H7 (cell line): ENCODE results near the gene DPP7. TPM values are rescaled to one million over a fixed set of nuclear protein-coding genes. Genes with fewer than 3 reads are reported as not detected.
"Not testable (repeated sequence)": the region's sequence is repeated elsewhere in the genome, so short reads cannot be mapped to it uniquely, and the experiment has no call there.

ENCODE experiments used
- DNase-seq: peaks from one replicate; pipeline ENCODE4 v3.0.0; 2012
- H3K27me3 ChIP-seq: 2 replicates; pipeline ENCODE4 v1.6.0; 2011; ENCODE audit warnings: mild to moderate bottlenecking, low read length; ENCODE audit not compliant: control insufficient read depth, insufficient read depth
- H3K36me3 ChIP-seq: replicated peaks from 2 replicates; pipeline ENCODE4 v1.5.1; 2011; ENCODE audit warnings: low read length; ENCODE audit not compliant: control insufficient read depth, insufficient read depth
- H3K4me3 ChIP-seq: 2 replicates; pipeline ENCODE4 v1.5.1; 2011; ENCODE audit warnings: low read depth, mild to moderate bottlenecking, control low read depth, low read length, moderate library complexity; ENCODE audit not compliant: insufficient read depth
- total RNA-seq: library from RNA; depleted of rRNA; stranded (reverse); fragments of >200 nt; shearing (Covaris generic); gene quantifications from 2 replicates; pipeline ENCODE4 v1.2.3, GENCODE V29; 2014

Gene DPP7
- total RNA-seq, 1 experiment from 2014 or later: 15.8 TPM

GRCh38 chr9:137070201-137070905, 44.2 kb downstream of the DPP7 start, which contains the start of gene SAPCD2:
SAPCD2 (minus strand) TSS chr9:137070557; CDS start chr9:137070460, 97 bp downstream.
- peak; percentile 98 for DNase-seq
- H3K36me3 ChIP-seq: peaks cover 5% of the 10 kb centered on the region
- H3K27me3 ChIP-seq: no peaks in the 10 kb centered on the region
- peak within 1 kb of the TSS; percentile 70 for H3K4me3 ChIP-seq

GRCh38 chr9:137069508-137070091, 44.9 kb downstream of the DPP7 start:
- no peaks in the 10 kb centered on the region for H3K27me3 ChIP-seq
- DNase-seq: peak; percentile 81
- peaks cover 8% of the 10 kb centered on the region for H3K36me3 ChIP-seq
- H3K4me3 ChIP-seq: peak overlapping the region; percentile 70

- Histone ChIP-seq H3K4me3 (peak overlapping the region; percentile 70), H3K27me3 (no peaks in the 10 kb centered on the region), H3K36me3 (peaks cover 8% of the 10 kb centered on the region)
- DNase-seq: no peak
These were observed 45.7 kb downstream of the DPP7 start for GRCh38 chr9:137068539-137069507.

- DNase-seq: peak; percentile 93
- no peaks in the 10 kb centered on the region for H3K27me3 ChIP-seq
- H3K4me3 ChIP-seq: no peak overlapping the region
- H3K36me3 ChIP-seq: peaks cover 8% of the 10 kb centered on the region
These were observed 46.5 kb downstream of the DPP7 start for GRCh38 chr9:137067860-137068538.

- Histone ChIP-seq H3K36me3 (peaks cover 8% of the 10 kb centered on the region), H3K4me3 (no peak overlapping the region), H3K27me3 (no peaks in the 10 kb centered on the region)
- no peak for DNase-seq
These were observed 48.3 kb downstream of the DPP7 start for GRCh38 chr9:137066096-137066861.

- Histone ChIP-seq H3K36me3 (peaks cover 8% of the 10 kb centered on the region), H3K4me3 (no peak overlapping the region), H3K27me3 (no peaks in the 10 kb centered on the region)
- no peak for DNase-seq
These were observed 49.1 kb downstream of the DPP7 start for GRCh38 chr9:137065336-137065967.

GRCh38 chr9:137064880-137065164, 49.7 kb downstream of the DPP7 start:
- no peak overlapping the region for H3K4me3 ChIP-seq
- DNase-seq: no peak
- no peaks in the 10 kb centered on the region for H3K27me3 ChIP-seq
- H3K36me3 ChIP-seq: peaks cover 8% of the 10 kb centered on the region

- H3K27me3 ChIP-seq: no peaks in the 10 kb centered on the region
- H3K36me3 ChIP-seq: peaks cover 8% of the 10 kb centered on the region
- H3K4me3 ChIP-seq: no peak overlapping the region
- peak; percentile 94 for DNase-seq
These were observed 50.3 kb downstream of the DPP7 start for GRCh38 chr9:137064027-137064879.

- Histone ChIP-seq H3K4me3 (no peak overlapping the region), H3K27me3 (no peaks in the 10 kb centered on the region), H3K36me3 (peaks cover 8% of the 10 kb centered on the region)
- DNase-seq: no peak
These were observed 51.1 kb downstream of the DPP7 start for GRCh38 chr9:137063311-137064026.

- H3K36me3 ChIP-seq, DNase-seq, H3K27me3 ChIP-seq, H3K4me3 ChIP-seq: not testable (repeated sequence)
These were observed 51.7 kb downstream of the DPP7 start for GRCh38 chr9:137062798-137063197.

GRCh38 chr9:137062384-137062783, 52.1 kb downstream of the DPP7 start:
- H3K27me3 ChIP-seq: no peaks in the 10 kb centered on the region
- no peak for DNase-seq
- H3K36me3 ChIP-seq: peaks cover 8% of the 10 kb centered on the region
- no peak overlapping the region for H3K4me3 ChIP-seq
